Astrocyte (in vitro differentiated cells and primary cell): ENCODE data around the gene C1orf50.
"Not testable (repeated sequence)": the region's sequence is repeated elsewhere in the genome, so short reads cannot be mapped to it uniquely, and the experiment has no call there.

Experiments used
- EZH2 ChIP-seq: IDR thresholded peaks from 2 replicates; pipeline ENCODE4 v1.6.1; 2012; ENCODE audit warnings: mild to moderate bottlenecking, low read length, inconsistent platforms; ENCODE audit not compliant: insufficient read depth
- TF ChIP-seq, protein P1 (sequence below): IDR thresholded peaks from 2 replicates; pipeline ENCODE4 v1.5.1; 2011; ENCODE audit warnings: low read depth, mild to moderate bottlenecking, inconsistent platforms, low read length, moderate library complexity; ENCODE audit not compliant: insufficient read depth

GRCh38 chr1:42751511-42752070 lies 15.5 kb upstream of the C1orf50 start:
- TF ChIP-seq, protein P1, sequence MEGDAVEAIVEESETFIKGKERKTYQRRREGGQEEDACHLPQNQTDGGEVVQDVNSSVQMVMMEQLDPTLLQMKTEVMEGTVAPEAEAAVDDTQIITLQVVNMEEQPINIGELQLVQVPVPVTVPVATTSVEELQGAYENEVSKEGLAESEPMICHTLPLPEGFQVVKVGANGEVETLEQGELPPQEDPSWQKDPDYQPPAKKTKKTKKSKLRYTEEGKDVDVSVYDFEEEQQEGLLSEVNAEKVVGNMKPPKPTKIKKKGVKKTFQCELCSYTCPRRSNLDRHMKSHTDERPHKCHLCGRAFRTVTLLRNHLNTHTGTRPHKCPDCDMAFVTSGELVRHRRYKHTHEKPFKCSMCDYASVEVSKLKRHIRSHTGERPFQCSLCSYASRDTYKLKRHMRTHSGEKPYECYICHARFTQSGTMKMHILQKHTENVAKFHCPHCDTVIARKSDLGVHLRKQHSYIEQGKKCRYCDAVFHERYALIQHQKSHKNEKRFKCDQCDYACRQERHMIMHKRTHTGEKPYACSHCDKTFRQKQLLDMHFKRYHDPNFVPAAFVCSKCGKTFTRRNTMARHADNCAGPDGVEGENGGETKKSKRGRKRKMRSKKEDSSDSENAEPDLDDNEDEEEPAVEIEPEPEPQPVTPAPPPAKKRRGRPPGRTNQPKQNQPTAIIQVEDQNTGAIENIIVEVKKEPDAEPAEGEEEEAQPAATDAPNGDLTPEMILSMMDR: not testable (repeated sequence)
- TF ChIP-seq EZH2: not testable (repeated sequence)
